Inferior parietal cortex (tissue), 1 donor: ENCODE measurements around the gene PYGB.

Experiments
- DNase-seq: peaks from one replicate; pipeline ENCODE4 v3.0.0-alpha.2; 2016; ENCODE audit errors: extremely low spot score

The PYGB gene

GRCh38 chr20:25216199-25216945 is 31.5 kb upstream of the PYGB start:
- DNase-seq, result no peak

GRCh38 chr20:25217161-25218108 is 30.4 kb upstream of the PYGB start:
- DNase-seq, result no peak

DNA sequence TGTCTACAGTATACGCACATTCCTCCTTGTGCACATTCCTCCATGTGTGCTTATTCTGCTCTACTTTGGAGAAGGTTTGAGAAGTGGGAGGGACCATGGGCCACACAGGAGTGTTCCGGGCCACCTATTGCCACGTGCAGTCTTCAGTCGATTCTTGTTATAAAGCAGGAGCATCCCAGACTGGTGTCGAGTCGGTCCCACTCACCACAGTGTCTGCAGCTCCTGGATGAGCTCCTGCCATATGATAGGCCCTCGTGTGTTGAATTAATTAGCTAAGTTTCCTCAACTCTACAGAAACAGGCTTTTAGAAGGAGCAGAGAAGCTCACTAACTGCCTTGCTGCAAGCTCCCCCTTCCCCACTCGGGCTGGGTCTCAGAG is 29.8 kb upstream of the PYGB start:
- no peak for DNase-seq

GRCh38 chr20:25218492-25218891 is 29.4 kb upstream of the PYGB start:
- no peak for DNase-seq

- no peak for DNase-seq
Measured at GRCh38 chr20:25219365-25219764, 28.5 kb upstream of the PYGB start.

- DNase-seq, result no peak
Measured at GRCh38 chr20:25220021-25220730, 27.7 kb upstream of the PYGB start.

DNA sequence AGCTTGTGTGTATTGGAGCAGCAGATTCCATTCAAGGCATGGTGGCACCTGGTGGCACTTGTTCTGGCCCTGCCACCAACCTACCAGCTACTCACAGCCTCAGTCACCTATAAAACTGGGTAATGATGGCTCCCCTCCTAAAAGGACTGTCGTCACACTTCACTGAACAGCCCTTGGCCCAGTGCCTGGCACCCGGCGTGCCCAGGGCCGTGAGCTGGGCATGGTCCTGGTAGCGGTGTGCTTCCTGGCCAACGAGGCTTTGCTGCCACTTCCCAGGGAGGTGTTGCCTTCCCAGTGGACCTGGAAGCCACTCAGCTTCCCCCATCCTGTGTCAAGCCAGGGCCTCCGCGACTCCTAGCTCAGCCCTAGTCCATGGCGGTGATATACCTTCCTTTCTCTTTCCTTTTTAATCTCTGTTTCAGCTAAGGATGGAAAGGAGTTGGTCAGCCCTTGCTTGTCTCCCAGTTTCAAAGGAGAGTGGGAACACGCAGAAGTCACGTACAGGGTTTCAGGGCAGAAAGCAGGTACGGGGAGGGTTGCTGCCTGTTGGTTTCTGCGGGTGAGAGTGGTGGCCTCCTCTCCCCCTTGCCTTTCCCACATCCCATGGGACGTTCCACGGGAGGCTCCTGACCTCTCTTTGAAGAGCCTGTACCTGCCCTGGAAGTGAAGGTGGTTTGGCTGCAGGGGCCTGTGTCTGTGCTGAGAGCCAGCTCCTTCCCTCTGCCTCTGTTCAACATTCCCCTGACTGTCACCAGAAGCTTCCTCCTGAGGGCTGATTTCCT is 26.9 kb upstream of the PYGB start:
- no peak for DNase-seq

- DNase-seq, result no peak
Measured at GRCh38 chr20:25221592-25222460, 26.1 kb upstream of the PYGB start.

GRCh38 chr20:25222461-25223178 is 25.3 kb upstream of the PYGB start:
- no peak for DNase-seq

DNA sequence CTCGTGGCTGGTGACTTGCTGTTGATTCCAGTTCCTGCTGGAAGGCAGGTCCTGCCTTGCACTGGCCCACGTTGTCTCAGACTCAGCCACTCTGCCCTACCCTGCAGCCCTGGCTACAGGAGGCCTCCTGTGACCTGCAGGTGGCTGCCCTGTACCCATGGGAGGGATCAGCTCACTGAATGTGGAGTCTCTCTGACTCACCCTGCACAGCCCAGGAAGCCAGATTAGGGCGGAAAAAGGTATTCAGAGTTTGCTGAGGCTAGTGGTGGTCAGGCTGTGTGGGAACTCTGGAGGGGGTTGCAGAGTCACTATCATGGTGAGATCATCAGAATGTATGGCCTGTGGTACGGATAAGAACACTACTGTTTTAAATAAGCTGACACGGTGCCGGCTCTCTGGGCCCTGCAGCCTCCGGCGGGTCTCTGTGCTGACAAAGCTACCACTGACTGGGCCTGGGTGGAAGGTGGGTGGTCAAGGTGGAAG is 24.7 kb upstream of the PYGB start:
- DNase-seq, result no peak

- DNase-seq, result no peak
Measured at GRCh38 chr20:25223765-25224720, 23.8 kb upstream of the PYGB start.

- no peak for DNase-seq
Measured at GRCh38 chr20:25224941-25225340, 22.9 kb upstream of the PYGB start.

DNA sequence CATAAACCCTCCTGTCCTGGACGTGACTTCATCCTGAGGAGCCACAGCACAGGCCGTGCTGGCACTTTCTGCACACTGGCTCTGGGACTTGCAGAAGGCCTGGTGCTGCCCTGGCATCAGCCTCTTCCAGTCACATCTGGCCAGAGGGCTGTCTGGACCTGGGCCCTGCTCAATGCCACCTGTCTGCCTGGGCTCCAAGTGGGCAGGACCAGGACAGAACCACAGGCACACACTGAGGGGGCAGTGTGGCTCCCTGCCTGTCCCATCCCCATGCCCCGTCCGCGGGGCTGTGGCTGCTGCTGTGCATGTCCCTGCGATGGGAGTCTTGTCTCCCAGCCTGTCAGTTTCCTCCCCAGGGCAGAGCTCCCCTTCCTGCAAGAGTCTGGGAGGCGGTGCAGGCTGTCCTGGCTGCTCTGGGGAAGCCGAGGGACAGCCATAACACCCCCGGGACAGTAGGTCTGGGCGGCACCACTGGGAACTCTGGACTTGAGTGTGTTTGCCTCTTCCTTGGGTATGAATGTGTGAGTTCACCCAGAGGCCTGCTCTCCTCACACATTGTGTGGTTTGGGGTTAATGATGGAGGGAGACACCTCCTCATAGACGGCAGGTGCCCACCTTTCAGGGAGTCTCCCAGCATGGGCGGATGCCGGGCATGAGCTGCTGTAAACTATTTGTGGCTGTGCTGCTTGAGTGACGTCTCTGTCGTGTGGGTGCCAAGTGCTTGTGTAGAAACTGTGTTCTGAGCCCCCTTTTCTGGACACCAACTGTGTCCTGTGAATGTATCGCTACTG is 22.0 kb upstream of the PYGB start:
- no peak for DNase-seq

DNA sequence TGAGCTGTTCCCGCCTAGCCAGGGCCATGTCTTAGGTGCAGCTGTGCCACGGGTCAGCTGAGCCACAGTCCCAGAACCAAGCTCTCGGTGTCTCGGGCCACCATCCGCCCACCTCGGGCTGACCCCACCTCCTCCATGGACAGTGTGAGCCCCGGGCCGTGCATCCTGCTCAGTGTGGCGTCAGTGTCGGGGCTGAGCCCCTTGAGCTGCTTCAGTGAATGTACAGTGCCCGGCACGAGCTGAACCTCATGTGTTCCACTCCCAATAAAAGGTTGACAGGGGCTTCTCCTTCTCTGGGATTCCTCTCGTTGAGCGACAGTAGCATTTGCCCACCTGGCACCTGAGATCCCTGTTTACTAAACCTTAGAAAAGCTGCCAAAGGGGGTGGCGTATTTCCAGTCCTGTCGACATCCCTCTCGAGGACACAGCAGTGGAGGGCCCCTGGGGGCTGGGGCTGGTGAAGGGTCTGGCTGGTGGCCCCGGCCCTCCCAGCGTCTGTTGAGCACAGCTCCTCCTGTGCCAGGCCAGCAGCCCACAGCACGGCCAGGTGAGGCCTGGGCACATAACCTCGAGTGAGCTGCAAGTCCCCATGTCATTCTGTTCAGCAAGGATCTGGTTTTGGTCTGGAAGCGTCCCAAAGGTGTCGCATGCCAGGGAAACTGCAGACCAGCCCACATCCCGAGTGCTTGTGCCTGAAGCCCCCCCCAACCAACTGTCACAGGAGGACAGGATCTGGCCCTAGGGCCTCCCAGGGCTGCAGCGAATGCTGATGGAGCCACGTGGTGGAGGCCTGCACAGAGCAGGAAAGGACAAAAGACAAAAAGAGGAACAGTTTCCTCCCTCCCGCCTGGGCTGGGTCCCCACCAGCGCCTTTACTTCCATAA is 21.2 kb upstream of the PYGB start:
- no peak for DNase-seq

DNA sequence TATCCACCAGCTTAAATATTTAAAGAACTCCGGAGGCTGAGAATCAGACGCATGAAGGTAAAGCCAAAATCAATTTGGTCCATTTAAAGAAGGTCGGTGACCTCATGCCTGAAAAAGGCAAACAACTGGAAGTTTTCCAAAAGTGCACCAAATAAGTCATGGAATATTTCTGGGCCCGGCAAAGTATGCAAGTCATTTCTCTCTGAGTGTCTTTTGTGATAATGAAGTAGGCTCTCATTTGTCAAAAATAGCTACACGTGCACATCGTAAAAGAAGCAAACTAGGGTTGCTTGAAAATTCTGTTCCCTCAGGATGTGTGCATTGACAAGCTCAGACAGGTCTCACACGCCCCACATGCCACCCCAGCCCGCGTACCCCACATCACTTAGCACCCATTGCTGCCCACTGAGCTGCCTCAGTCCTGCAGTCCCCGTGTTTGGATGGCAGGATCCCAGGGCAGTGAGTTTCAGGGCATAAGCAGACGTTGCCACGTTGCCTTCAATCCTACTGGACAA is 20.5 kb upstream of the PYGB start:
- no peak for DNase-seq

DNA sequence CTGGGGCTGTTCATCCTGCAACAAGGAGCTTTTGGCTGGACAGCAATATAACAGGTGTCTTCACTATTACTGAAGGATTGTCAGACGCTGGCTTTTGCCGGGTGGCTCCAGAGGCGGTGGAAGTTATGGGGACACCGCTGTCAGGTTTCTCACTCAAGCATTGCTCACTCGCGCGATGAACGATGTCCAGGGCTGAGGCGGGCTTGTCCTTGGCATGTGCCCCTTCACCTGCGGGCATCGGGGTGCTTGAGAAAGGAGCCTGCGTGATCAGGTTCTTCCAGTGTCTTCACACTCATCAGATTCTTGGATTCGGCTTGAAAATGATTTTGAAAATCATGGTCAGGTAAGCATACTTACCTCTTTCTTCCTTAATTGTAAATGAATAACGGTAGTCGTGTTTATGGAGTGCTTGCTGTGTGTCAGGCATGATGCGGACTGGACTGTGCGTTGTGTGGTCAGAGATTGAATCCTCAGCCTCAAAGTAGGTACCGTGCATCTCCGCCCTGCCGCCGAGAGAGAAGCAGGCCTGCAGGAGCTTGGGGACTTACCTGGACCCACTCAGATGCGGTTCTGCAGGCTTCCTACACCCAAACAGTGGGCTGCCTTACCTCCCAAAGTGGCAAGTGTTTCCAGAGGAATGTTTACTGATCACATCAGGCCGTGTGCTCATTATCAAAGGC is 18.3 kb upstream of the PYGB start:
- no peak for DNase-seq
